Lung microvascular endothelial cell (primary cell): ENCODE data around the gene RPS6KL1. TPM values are rescaled to one million over a fixed set of nuclear protein-coding genes. Genes with fewer than 3 reads are reported as not detected.
"Not testable (repeated sequence)": the region's sequence is repeated elsewhere in the genome, so short reads cannot be mapped to it uniquely, and the experiment has no call there.

Experiments
- DNase-seq, 2 donors: peaks; one replicate each; pipeline versions ENCODE4 v3.0.0 to v3.0.0-alpha.2; 2010; ENCODE audit warnings: low read depth in 2 of 2
- total RNA-seq: library from RNA; depleted of rRNA; stranded (reverse); fragments of >200 nt; gene quantifications from 2 replicates; pipeline ENCODE4 v1.2.1, GENCODE V29; 2014

Gene RPS6KL1
- total RNA-seq, 1 donor from 2014 or later, result 6.2 TPM

DNA sequence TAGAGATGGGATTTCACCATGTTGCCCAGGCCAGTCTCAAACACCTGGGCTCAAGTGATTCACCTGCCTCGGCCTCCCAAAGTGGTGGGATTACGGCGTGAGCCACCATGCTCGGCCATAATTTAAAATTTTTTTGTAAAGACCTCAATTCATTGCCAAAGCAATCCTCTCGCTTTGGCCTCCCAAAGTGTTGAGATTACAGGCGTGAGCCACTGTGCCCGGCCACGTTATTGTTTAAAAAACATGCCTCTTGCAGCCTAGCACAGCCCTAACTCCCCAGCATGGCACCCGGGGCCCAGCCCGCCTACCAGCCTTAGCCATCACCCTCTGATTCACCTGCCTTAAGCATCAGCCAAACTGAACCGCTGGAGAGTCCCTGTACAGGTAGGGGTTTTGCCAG lies 13.1 kb upstream of the RPS6KL1 start:
- DNase-seq, result no peak

DNA sequence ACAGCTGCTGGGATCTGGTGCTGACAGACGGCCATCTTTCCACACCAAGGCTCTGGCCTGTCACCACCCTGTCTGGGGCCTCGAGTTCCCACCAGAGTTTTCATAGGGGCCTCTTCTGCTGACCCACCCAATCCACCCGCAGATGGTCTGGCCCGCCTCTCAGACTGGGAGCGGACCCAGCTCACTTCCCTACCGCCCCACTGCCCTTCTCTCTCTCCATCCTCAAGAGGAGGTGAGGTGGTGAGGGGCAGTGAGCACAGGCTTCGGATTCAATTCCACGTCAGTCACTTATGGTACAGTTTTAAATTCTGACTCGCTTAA lies 12.3 kb upstream of the RPS6KL1 start:
- DNase-seq, result no peak

DNA sequence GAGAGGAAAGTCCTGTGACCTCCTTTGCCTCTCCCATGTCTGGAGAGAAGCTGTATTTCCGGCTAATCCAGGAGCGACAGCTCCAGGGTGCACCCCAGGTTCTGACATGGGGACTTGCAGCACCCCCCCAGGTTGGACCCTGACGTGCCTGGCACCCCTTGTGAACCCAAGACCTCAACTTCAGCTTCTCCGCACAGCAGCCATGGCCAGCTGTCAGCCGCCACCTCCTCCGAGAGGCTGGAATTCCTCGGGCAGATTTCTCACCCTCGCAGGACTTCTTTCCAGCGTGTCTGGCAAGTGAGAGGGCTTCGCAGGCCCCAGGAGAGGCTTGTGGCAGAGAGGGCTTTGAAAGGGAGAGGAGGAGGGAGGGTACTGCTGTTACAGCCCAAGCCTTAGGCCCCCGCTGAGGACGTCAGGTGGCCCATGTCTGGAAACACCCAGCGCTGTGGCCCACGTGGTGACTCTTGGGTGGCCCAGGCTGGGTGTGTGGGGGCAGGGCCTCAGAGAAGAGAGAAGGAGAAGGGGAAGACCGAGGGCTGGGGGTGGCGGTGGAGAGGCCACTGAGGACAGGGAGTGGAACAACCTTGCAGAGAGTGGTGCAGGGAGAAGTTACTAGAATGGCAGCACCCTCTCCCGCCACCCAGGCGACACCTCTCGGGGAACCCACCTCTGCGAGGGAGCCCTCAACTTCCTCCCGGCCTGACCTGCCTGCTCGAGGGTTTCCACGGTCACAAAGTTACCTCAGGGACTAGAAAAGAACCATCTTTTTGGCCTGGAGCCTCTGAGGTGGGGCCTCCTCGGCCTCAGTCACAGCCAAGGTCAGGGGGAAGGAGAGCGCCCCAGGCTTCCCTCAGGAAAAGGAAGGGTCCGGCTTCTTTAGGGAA lies 11.7 kb upstream of the RPS6KL1 start:
- DNase-seq, result no peak

DNA sequence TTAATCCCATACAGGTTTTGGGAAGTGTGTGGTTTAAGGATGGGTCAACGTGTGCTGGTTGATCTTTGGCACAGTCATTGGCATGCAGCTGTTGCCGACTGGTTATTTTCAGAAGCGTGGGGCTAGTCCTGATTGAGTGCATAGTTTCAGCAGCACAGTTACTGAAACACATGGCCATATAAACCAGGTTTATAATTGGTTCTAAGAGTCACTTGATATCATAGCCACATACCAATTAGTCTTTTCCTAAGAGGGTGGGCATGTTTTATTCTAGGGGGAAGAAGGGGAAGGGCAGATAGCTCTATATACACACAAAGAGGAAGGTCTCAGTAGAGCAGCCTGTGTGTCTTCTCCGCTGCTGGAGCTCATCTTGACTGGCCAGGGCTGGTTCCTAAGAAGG lies 11.0 kb upstream of the RPS6KL1 start:
- peak in 1 of 2 donors; percentile 58 for DNase-seq

DNA sequence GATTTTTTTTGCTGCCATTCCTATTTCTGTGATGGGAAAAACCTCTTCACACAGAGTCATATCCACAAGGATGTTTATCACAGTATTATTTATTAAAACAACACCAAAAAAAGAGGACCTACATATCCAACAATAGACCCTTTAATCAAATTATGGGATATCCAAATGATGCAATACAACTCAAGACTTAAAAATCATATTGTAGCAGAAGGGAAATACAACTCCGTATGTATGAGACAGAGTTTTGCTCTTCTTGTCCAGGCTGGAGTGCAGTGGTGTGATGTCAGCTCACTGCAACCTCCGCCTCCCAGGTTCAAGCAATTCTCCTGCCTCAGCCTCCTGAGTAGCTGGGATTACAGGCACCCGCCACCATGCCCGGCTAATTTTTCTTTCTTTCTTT lies 9.9 kb upstream of the RPS6KL1 start:
- DNase-seq, result not testable (repeated sequence)

DNA sequence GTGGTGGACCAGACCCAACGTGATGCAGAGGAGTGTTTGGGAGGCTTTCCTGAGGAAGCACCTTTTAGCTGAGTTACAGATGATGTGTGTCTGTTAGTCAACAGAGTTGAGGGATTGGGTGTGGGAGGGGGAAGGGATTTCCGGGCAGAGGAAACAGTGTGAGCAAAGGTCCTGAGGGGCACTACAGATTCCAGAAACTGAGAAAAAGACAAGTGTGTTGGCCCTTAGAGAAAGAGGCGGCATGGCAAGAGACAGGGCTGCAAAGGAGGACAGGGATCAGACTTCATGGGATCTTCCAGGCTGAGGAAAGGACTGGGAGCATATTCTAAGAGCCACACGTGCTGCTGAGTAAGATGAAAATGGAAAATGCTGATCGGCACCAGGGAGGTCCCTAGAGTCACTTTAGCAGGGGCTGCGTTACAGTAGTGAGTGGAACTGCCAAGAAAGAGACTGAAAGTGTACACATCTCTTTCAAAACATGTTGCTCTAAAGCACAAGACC lies 9.4 kb upstream of the RPS6KL1 start:
- peak; percentile 72 to 96 for DNase-seq

DNA sequence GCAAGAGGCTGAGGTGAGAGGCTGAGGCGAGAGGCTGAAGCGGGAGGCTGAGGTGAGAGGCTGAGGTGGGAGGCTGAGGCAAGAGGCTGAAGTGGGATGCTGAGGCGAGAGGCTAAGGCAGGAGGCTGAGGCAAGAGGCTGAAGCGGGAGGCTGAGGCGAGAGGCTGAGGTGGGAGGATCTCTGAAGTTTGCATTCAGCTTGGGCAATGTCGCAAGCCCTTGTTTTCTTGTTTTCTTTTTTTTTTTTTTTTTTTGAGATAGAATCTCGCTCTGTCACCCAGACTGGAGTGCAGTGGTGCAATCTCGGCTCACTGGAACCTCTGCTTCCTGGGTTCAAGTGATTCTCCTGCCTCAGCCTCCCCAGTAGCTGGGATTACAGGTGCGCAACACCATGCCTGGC lies 8.7 kb upstream of the RPS6KL1 start:
- DNase-seq, result not testable (repeated sequence)

DNA sequence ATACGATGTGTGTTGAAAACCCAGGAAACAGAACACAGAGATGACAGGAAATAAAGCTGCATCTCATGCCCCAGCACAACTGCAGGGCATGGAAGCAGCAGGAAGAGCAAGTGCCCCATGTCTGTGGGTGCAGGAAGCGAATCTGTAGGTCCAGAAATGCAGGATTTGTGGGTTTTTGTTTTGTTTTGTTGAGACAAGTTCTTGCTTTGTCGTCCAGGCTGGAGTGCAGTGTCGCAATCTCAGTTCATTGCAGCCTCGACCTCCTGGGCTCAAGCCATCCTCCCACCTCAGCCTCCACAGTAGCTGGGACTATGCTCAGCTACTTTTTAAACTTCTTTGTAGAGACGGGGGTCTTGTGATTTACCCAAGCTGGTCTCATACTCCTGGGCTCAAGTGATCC lies 6.2 kb upstream of the RPS6KL1 start:
- DNase-seq, result no peak

DNA sequence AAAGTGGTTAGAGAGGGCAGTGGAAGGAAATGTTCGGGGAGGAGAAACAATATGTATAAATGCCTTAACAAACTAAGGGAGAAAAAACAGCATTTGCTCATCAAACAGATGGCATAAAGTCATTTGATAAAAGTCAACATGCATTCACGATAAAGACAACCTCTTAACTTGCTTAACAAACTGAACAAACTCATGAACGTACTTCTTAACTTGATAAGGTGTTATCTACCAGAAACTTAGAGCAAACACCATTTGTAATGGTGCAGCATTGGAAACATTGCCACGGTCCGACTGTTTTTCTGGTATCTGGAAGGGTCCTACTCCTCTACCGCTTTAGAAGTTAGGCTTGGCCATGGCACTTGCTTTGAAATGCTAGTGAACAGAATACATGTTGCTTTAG lies 4.2 kb upstream of the RPS6KL1 start:
- DNase-seq, result no peak

DNA sequence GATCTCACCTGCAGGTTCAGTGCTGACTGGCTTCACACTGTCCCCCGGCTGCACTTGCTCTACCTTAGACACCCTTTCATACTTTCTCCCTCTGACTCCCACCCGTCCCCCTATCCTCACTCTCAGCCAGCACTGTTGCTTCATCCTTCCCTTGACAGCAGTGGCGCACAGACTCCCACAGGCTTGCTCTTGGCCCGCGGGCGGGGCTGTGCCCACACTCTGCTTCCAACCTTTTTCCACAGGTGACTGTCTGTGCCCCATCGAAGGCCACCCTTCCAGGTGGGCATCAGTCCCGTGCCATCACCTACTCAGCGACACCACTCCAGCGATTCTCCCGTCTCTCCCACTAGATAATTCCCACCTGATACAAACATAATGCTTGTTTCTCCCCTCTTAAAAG lies 1.0 kb upstream of the RPS6KL1 start:
- no peak for DNase-seq

DNA sequence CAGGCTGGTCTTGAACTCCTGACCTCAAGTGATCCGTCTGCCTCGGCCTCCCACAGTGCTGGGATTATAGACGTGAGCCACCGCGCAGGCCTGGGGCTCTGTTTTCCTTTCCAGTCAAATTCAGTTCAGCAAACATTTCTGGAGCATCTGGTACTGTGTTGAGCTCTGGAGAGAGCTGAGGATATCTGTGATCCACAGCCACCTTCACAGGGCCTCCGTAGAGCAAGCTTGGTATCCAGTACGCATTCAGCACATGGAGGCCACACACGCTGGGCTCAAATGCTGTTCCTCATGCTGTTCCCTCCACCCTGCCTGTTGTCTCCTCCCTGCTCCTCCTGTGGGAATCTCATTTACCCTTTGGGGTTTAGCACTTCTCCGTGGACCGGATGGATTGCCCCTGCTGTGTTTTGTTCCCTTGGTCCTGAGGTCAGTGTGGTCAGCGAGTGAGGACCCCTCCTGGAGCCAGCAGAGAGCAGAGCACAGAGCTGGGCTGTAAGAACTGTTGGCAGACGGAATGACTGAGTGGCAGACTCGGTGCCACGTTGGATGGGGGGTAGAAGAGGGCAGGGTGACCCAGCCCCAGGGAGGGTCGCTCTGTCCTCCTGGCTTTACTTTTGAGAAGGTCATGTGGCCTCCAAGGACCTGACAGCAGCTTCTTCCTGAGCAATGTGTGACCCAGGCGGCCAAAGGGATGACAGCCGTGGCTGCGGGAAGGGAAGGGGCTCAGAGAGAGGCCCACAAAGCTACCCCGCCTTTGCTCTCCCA lies 891 bp downstream of the RPS6KL1 start:
- no peak for DNase-seq

DNA sequence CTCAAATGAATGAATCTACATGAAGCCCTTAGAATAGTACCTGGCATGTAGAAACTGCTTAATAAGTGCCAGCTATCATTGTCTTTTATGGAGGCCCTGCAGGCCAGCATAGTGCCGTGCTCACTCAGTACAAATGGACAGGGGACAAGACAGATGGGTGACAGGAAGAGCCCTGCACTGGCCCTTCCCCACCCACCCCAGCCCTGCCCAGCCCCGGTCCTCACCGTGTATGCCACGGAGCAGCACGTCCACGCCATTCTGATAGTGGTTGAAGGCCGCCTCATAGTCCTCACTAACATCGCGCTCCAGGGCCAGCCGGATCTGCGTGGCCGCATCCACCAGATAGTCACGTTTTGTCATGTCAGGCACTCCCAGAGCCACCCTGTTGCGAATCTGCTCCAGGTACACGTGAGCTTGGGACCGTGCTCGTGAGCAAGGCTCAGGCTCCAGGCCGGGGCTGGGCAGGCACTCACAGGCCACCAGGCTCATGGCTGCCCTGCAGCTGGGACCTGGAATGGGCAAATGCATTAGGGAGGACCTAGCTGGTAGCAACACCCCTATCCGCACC lies 1.9 kb downstream of the RPS6KL1 start:
- no peak for DNase-seq

DNA sequence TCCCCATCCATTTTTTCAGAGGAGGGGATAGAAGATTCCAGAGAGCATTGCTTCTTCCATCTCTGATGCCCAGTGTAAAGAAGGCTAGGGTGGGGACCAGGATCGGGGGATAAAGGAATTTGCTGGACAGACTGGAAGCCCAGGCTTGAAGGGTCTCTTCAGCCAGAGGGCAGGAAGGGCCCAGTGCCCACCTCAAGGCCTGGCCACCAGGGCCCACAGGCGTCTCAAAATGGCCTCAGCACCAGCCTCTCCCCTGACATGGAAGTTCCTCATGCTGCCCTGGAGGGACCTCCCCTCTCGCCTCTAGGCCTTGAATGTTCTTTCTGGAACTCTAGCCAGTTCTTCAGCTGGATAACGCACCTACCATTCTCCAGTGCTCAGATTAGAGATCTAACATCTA lies 2.8 kb downstream of the RPS6KL1 start:
- no peak for DNase-seq

DNA sequence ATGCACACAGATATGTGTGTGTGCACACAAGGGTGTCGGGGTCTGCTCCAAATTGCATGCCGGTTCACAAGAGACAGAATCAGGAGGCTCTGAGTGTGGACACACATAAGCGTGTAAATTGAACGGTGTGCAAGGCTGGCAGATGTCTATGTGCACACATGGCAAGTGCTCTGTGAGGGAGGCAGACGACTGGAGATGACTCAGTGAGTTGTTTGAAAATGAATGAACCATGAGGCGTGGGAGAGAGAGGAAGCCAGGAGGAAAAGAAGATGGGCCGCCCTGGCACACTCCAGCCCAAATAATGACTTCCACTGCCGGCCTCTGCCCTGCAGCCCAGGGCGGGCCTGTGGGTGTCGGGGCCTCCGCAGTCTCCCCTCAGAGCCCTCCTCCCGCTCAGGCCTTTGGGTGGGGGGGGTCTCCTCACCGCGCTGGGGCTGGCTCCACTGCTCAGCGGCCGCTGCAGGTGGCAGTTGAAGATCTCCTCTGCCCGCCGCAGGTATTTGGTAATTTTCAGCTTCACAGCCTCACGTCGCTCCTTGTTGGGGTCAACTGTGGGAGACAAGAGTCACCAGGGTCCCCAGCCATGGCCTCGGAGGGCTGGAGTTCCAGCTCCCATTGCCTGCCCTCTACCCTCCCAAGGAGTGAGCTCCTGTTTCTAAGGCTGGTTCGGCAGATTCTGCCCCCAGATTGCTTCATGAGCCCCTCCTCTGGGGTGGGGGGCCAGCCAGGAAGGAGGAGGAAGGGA lies 3.5 kb downstream of the RPS6KL1 start:
- peak in 1 of 2 donors; percentile 35 for DNase-seq

DNA sequence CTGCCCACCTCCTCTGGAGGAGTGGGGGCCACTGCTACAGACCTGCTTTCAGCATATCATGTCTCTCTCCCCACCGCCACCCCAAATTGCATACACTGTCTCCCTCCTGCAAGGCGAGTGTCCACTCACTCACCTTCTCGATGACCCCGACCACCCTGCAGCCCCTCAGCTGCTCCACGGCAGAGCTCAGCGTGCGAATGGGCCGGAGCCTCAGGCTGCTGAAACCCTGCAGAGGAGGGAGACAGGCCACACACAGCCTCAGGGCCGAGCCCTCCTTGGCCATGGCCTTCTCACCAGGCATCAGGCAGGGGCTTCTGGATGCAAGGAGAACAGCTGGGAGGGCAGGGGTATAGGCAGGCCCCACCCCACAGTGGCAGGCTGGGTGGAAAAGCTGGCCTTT lies 4.7 kb downstream of the RPS6KL1 start:
- no peak for DNase-seq

DNA sequence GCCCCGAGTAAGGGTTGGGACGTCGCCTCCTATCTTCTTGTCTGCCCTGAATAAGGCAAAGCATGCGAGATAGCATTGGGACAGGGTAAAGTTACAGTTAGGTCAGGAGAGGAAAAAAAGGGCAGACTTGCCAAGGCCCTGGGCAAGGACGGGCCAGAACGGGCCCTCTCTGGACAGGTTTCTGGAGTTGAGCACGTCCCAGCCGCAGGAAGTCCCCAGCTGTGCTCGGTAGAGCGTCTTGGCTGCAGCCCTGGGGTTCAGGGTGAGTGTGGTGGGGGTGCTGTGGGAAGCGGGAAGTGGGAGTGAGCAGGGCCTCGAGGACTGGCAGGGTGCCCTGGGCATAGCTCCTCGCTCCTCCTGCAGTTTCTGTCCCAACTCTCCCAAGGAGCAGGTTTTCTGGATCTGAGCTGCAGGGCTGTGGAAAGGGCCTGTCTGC lies 5.4 kb downstream of the RPS6KL1 start:
- peak in 1 of 2 donors; percentile 47 for DNase-seq

DNA sequence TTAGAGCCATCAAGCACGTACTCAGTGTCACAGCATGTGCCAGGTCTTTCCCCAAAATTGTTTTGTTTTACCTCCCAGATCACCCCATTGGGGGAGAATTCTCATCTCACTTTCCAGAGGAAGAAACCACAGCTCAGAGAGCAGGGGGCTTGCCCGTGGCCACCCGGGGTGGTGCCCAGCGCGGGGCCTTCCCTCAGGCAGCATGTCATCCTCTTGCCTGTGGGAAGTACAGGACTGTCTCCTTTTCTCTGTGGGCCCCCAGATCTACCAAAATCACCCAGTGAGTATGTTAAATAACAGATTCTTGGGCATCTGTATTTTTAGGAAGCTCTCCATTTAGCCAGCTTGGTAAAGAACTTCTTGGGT lies 5.9 kb downstream of the RPS6KL1 start:
- no peak for DNase-seq

DNA sequence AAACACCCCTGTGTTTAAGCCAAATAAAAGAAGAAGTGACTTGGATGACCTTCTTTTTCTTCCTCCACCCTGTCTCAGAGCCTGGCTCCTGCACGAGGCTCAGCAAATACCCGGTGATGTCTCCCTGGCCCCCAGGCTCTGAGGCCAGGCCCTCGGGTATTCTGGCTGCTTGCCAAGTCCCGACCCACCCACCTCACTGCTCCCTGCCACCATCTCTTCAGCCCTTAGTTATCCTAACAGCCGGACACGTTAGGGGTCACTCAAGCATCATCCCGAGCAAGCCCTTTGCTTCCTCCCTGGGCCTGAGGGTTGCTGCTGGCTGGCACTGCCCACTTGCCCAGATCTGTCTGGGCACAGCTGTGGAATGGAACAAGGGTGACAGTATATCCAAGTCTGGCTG lies 7.2 kb downstream of the RPS6KL1 start:
- no peak for DNase-seq

DNA sequence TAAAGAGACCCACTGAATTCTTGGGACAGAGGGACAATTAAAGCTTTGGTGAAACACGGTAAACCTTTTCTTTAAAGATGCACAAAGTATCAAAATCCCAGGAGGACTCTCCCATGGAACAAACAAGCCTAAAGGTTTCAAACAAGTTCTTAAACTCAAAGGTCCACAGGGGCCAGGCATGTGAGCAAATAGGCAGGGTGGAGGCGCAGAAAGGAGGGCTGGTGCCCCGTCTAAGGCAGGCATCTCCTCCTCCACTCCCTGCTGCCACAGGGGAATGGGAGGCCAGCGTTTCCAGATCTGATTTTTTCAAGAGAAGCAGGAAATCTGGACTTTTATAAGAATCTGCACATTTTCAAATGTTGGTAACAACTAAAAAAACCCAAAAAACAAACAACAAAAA lies 7.6 kb downstream of the RPS6KL1 start:
- DNase-seq, result no peak

DNA sequence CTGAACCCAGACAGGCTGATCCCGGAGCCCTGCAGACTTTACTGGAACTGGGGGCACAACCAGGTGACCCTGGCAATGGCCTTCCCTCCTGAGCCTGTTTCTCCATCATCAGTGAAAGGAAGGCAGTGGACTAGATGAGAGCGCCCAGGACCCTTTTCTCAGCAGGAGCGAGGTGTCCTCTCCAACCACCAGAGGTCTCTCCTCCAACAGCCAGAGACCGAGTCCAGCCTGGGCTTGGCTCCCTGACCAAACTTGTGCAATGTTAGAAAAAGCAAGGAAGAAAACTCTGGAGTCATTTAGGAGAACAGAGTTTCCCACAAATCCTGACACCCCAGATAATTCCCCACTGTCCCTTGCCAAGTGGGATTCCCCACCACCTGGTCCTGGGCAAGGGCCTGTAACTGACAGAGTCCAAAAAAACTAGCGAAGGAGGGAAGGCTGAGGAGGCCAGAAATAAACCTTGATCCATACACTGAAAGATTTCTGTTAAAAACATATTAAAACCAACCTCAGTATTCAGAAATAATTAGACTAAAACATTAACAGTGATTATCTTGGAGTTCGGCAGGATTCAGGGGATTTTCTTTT lies 9.0 kb downstream of the RPS6KL1 start:
- DNase-seq, result peak; percentile 80 to 81

DNA sequence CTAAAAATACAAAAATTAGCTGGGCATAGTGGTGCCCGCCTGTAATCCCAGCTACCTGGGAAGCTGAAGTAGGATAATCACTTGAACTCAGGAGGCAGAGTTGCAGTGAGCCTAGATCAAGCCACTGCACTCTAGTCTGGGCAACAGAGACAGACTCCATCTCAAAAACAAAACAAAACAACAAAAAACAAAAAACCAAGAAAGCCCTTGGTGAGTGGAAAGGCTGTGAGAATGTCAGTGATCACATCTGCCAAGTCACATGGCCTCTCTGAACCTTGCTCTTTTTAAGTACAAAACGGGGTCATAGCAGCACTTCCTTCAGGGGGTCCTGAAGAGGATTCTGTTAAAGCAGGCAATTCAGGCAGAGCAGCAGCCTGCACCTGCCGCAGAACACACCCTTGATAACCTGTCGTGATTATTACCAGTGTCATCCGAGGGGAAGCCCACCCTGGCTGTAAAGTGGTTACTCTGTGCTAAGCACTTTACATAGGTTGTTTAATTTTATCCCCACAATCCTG lies 9.6 kb downstream of the RPS6KL1 start:
- no peak for DNase-seq
